ENCODE data around the gene ABR. TPM values are rescaled to one million over a fixed set of nuclear protein-coding genes. Genes with fewer than 3 reads are reported as not detected.

ABR gene
- total RNA-seq, 2 donors from 2014 or later, result 80.7 to 82.7 TPM

- WGBS, result 88% methylated on average over 6 of the region's 6 CpGs
- Histone ChIP-seq H3K9me3 (no peaks in the 10 kb centered on the region), H3K36me3 (no peaks in the 10 kb centered on the region), H3K27me3 (replicated peaks; ENCODE audit: insufficient read depth) (no peaks in the 10 kb centered on the region), H3K4me3 (no peak overlapping the region), H3K4me1 (replicated peaks) (no peaks in the 10 kb centered on the region), H3K27ac (no peak overlapping the region)
- TF ChIP-seq POLR2AphosphoS5 (IDR thresholded peaks at IDR 0.05) (no peak), POLR2A (IDR thresholded peaks at IDR 0.05) (no peak), CTCF (IDR thresholded peaks at IDR 0.05) (no peak)
- intact Hi-C loops (cut with DNase I), result loop anchor here (10.0 kb wide), 1 partner anchor 252 kb away; the partner anchor contains the start of gene TLCD3A
- no peak for DNase-seq (ENCODE audit: low spot score)
Measured at GRCh38 chr17:986322-986929, 193.4 kb downstream of the ABR start.

GRCh38 chr17:983921-984320 lies 195.9 kb downstream of the ABR start:
- DNase-seq (ENCODE audit: low spot score), result no peak
- Histone ChIP-seq H3K4me1 (replicated peaks) (peaks cover 4% of the 10 kb centered on the region), H3K27ac (no peak overlapping the region), H3K36me3 (no peaks in the 10 kb centered on the region), H3K27me3 (replicated peaks; ENCODE audit: insufficient read depth) (no peaks in the 10 kb centered on the region), H3K9me3 (no peaks in the 10 kb centered on the region), H3K4me3 (no peak overlapping the region)
- intact Hi-C loops (cut with DNase I), result loop anchor here (10.0 kb wide), 1 partner anchor 249 kb away; the partner anchor contains the start of gene TLCD3A
- TF ChIP-seq CTCF (IDR thresholded peaks at IDR 0.05) (no peak), POLR2A (IDR thresholded peaks at IDR 0.05) (no peak), POLR2AphosphoS5 (IDR thresholded peaks at IDR 0.05) (no peak)
- 53% methylated on average over 3 of the region's 3 CpGs for WGBS

GRCh38 chr17:981292-981658 lies 198.5 kb downstream of the ABR start:
- intact Hi-C loops (cut with DNase I), result loop anchor here (2.0 to 10.0 kb wide), 2 partner anchors 186 to 246 kb away; partner anchors contain the start of gene TLCD3A
- no peak overlapping the region for H3K4me3 ChIP-seq
- TF ChIP-seq POLR2A (IDR thresholded peaks at IDR 0.05) (no peak), CTCF (IDR thresholded peaks at IDR 0.05) (no peak), POLR2AphosphoS5 (IDR thresholded peaks at IDR 0.05) (no peak)
- peak overlapping the region in 1 of 2 donors; percentile 81 for H3K27ac ChIP-seq
- peaks cover 4% of the 10 kb centered on the region for H3K4me1 ChIP-seq (replicated peaks)
- no peaks in the 10 kb centered on the region for H3K9me3 ChIP-seq
- 37% methylated on average over 10 of the region's 10 CpGs for WGBS
- H3K36me3 ChIP-seq, result no peaks in the 10 kb centered on the region
- DNase-seq (ENCODE audit: low spot score), result no peak
- no peaks in the 10 kb centered on the region for H3K27me3 ChIP-seq (replicated peaks; ENCODE audit: insufficient read depth)

GRCh38 chr17:980406-981291 lies 199.1 kb downstream of the ABR start:
- peak overlapping the region; percentile 77 to 81 for H3K27ac ChIP-seq
- TF ChIP-seq POLR2A (IDR thresholded peaks at IDR 0.05) (no peak), POLR2AphosphoS5 (IDR thresholded peaks at IDR 0.05) (peak; percentile 83), CTCF (IDR thresholded peaks at IDR 0.05) (peak; percentile 40 to 91 (median 74))
- H3K9me3 ChIP-seq, result no peaks in the 10 kb centered on the region
- intact Hi-C loops (cut with DNase I), result loop anchor here (2.0 to 10.0 kb wide), 2 partner anchors 186 to 246 kb away; partner anchors contain the start of gene TLCD3A
- peaks cover 4% of the 10 kb centered on the region for H3K4me1 ChIP-seq (replicated peaks)
- peak overlapping the region; percentile 56 to 80 for H3K4me3 ChIP-seq
- peak; percentile 83 for DNase-seq (ENCODE audit: low spot score)
- no peaks in the 10 kb centered on the region for H3K27me3 ChIP-seq (replicated peaks; ENCODE audit: insufficient read depth)
- WGBS, result 35% methylated on average over 43 of the region's 43 CpGs
- H3K36me3 ChIP-seq, result no peaks in the 10 kb centered on the region

All from prostate gland (tissue), 2 donors.